Epithelial cell of proximal tubule (primary cell): ENCODE measurements around the gene PRKACA. TPM values are rescaled to one million over a fixed set of nuclear protein-coding genes. Genes with fewer than 3 reads are reported as not detected.

Experiments
- DNase-seq: peaks from one replicate; pipeline ENCODE4 v3.0.0-alpha.2; 2011; ENCODE audit warnings: low read depth
- H3K4me3 ChIP-seq: 2 replicates; pipeline ENCODE4 v1.5.1; 2011; ENCODE audit warnings: low read depth, mild to moderate bottlenecking, low read length
- CTCF ChIP-seq: conservative IDR thresholded peaks from 2 replicates; pipeline ENCODE4 v1.5.1; 2012; ENCODE audit warnings: low read depth, mild to moderate bottlenecking, low read length
- total RNA-seq: library from RNA; depleted of rRNA; stranded (reverse); fragments of >200 nt; gene quantifications from 2 replicates; pipeline ENCODE4 v1.2.3, GENCODE V29; 2015

Gene PRKACA
- total RNA-seq, 1 donor from 2014 or later: 40.8 TPM

DNA sequence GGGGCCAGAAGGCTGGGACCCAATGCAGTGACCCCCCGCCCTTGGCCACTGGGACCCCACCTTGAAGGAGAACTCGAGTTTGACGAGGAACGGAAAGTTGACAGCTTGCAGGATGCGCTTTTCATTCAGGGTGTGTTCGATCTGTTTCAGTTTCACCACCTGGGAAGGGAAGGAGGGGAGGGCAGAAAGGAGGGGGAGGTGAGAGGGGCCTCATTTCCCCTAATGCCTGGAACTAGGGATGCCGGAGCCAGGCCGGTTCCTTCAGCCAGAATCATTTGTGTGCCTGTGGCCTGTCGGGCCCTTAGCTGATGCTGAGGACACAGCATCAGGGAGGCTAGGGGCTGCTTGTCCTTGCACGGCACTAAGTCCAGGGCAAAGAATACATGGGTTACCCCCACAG, 14.8 kb downstream of the PRKACA start:
- TF ChIP-seq CTCF: no peak
- no peak for DNase-seq
- no peak overlapping the region for H3K4me3 ChIP-seq

GRCh38 chr19:14102102-14102696, 15.4 kb downstream of the PRKACA start:
- H3K4me3 ChIP-seq: no peak overlapping the region
- TF ChIP-seq CTCF: no peak
- no peak for DNase-seq

DNA sequence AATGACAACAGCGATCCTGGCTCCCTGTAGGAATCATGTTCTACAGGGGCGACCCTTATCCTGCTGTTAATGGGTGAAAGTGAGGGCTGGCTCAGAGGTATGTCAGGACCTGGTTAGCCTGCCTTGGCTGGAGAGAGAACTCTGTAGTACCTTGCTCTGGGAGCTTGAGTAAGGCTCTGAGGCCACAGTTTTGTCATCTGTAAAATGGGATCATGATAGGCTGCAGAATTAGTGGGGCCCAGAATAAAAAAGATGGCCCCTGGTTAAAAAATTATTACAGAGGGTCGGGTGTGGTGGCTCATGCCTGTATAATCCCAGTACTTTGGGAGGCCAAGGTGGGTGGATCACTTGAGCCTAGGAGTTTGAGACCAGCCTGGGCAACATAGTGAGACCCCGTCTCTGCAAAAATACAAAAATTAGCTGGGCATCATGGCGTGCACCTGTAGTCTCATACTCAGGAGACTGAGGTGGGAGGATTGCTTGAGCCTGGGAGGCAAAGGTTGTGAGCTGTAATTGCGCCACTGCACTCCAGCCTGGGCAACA, 16.5 kb downstream of the PRKACA start:
- no peak for DNase-seq
- no peak for TF ChIP-seq CTCF
- H3K4me3 ChIP-seq: no peak overlapping the region

GRCh38 chr19:14097532-14098151, 19.9 kb downstream of the PRKACA start:
- DNase-seq: no peak
- peak; percentile 32 for TF ChIP-seq CTCF
- H3K4me3 ChIP-seq: no peak overlapping the region

- H3K4me3 ChIP-seq: no peak overlapping the region
- peak; percentile 43 for TF ChIP-seq CTCF
- DNase-seq: no peak
Measured at GRCh38 chr19:14096272-14096992, 21.1 kb downstream of the PRKACA start.

DNA sequence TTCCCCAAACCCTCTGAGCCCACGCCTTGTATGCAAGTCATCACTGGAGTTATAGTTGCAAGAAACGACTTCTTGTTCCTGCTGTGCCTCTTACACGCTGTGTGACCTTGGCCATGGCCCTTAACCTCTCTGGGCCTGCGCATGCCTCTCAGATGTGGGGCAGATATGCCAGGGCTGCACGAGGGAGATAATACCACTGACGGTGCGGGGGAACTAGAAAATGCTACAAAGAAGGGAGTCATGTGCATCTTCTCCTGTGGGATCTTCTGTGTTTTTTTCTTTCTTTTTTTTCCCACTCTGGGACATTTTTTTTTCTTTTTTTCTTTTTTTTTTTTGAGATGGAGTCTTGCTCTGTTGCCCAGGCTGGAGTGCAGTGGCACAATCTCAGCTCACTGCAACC, 22.7 kb downstream of the PRKACA start:
- no peak for TF ChIP-seq CTCF
- H3K4me3 ChIP-seq: no peak overlapping the region
- no peak for DNase-seq
